ENCODE measurements around the gene MOCS3. TPM values are rescaled to one million over a fixed set of nuclear protein-coding genes. Genes with fewer than 3 reads are reported as not detected.

Gene MOCS3
- total and polyA plus RNA-seq, 7 experiments from 2014 or later, result 2.5 to 8.9 (median 5.2) TPM

GRCh38 chr20:50957798-50958614 lies 612 bp upstream of the MOCS3 start, which contains the start of gene DPM1:
Gene DPM1, minus strand, starts transcription at chr20:50958532. Its CDS starts 9 bp downstream, at chr20:50958523.
- H3K4me1 ChIP-seq (ENCODE audit: control insufficient read depth in 2 of 2, insufficient read depth in 2 of 2, low read length in 2 of 2), result peaks cover 22 to 25% of the 10 kb centered on the region in 2 donors
- Mint-ChIP-seq H3K4me3 (peak within 1 kb of the TSS; percentile 92 to 99 (median 98)), H3K9me3 (peaks cover 0 to 3% (median 0%) of the 10 kb centered on the region in 11 donors), H3K27ac (peak within 1 kb of the TSS; percentile 97 to 100 (median 100)), H3K4me1 (peaks cover 25 to 77% (median 66%) of the 10 kb centered on the region in 7 donors), H3K36me3 (peaks cover 0 to 23% (median 12%) of the 10 kb centered on the region in 5 donors), H3K27me3 (peaks cover 0 to 2% (median 0%) of the 10 kb centered on the region in 5 donors)
- ATAC-seq, result peak; percentile 91
- intact Hi-C loops (cut with micrococcal nuclease), result loop anchor here (1.0 to 2.0 kb wide), 8 partner anchors 27 to 583 kb away; partner anchors contain the start of genes ADNP (in 2 of the 2), PARD6B (in 2 of the 2) and BCAS4 (in 1 of the 2)
- H3K27me3 ChIP-seq (ENCODE audit: control insufficient read depth in 2 of 2, insufficient read depth in 2 of 2, low read length in 2 of 2), result no peaks in the 10 kb centered on the region
- POLR2A ChIA-PET, result interaction anchor here (0.6 to 3.2 kb wide), 20 partner anchors 9 to 887 kb away, joined by 3 to 95 read pairs (median 4); partner anchors contain the start of genes ADNP, BCAS4 and PTPN1
- peak within 1 kb of the TSS; percentile 93 for H3K27ac ChIP-seq (ENCODE audit: low read depth, low read length)
- peak within 1 kb of the TSS; percentile 93 for H3K4me3 ChIP-seq (ENCODE audit: low read length)
- DNase-seq, result peak in 6 of 9 donors; percentile 8 to 88 (median 81)
- CTCF ChIA-PET, result interaction anchor here (0.8 to 1.7 kb wide), 8 partner anchors 17 to 414 kb away, joined by 3 to 11 read pairs (median 4); partner anchors contain the start of genes ADNP and BCAS4
- peaks cover 3 to 34% (median 7%) of the 10 kb centered on the region in 3 experiments for H3K36me3 ChIP-seq (ENCODE audit: control insufficient read depth in 2 of 3, insufficient read depth in 3 of 3, low read length in 3 of 3)
- no peaks in the 10 kb centered on the region for H3K9me3 ChIP-seq (ENCODE audit: control insufficient read depth in 2 of 3, low read length in 3 of 3)

DNA sequence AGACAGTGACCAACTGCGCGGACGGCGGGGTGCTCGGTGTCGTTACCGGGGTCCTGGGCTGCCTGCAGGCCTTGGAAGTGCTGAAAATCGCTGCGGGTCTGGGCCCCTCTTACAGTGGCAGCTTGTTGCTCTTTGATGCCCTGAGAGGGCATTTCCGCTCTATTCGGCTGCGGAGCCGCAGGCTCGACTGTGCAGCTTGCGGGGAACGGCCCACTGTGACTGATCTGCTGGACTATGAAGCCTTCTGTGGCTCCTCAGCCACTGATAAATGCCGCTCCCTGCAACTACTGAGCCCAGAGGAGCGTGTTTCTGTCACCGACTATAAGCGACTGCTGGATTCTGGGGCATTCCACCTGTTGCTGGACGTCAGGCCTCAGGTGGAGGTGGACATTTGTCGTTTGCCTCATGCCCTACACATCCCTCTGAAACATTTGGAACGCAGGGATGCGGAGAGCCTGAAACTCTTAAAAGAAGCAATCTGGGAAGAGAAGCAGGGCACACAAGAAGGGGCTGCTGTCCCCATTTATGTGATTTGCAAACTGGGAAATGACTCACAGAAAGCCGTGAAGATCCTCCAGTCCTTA lies 1.0 kb downstream of the MOCS3 start:
- ChIA-PET POLR2A (interaction anchor here (0.6 to 3.2 kb wide), 5 partner anchors 8 to 1534 kb away, joined by 3 to 95 read pairs (median 3); partner anchors contain the start of genes ADNP and BCAS4), CTCF (interaction anchor here (0.6 to 1.5 kb wide), 2 partner anchors 30 to 172 kb away, joined by 3 to 4 read pairs; no protein-coding TSS in a partner anchor)
- DNase-seq (peak in 1 of 9 donors; percentile 14), ATAC-seq (no peak)
- Mint-ChIP-seq H3K4me3 (peak overlapping the region; percentile 92 to 99 (median 98)), H3K27me3 (peaks cover 0 to 2% (median 0%) of the 10 kb centered on the region in 5 donors), H3K27ac (peak overlapping the region in 8 of 9 donors; percentile 30 to 100 (median 98)), H3K9me3 (peaks cover 0 to 3% (median 0%) of the 10 kb centered on the region in 11 donors), H3K36me3 (peaks cover 0 to 21% (median 12%) of the 10 kb centered on the region in 5 donors), H3K4me1 (peaks cover 25 to 72% (median 65%) of the 10 kb centered on the region in 7 donors)
- H3K27me3 ChIP-seq (ENCODE audit: control insufficient read depth in 2 of 2, insufficient read depth in 2 of 2, low read length in 2 of 2), result no peaks in the 10 kb centered on the region
- peaks cover 0 to 18% (median 0%) of the 10 kb centered on the region in 3 experiments for H3K36me3 ChIP-seq (ENCODE audit: control insufficient read depth in 2 of 3, insufficient read depth in 3 of 3, low read length in 3 of 3)
- peak overlapping the region; percentile 93 for H3K27ac ChIP-seq (ENCODE audit: low read depth, low read length)
- H3K4me3 ChIP-seq (ENCODE audit: low read length), result peak overlapping the region; percentile 93
- no peaks in the 10 kb centered on the region for H3K9me3 ChIP-seq (ENCODE audit: control insufficient read depth in 2 of 3, low read length in 3 of 3)
- intact Hi-C loops (cut with micrococcal nuclease), result loop anchor here in 1 of 2 donors (2.0 kb wide), 1 partner anchor 441 kb away; no protein-coding TSS in a partner anchor
- H3K4me1 ChIP-seq (ENCODE audit: control insufficient read depth in 2 of 2, insufficient read depth in 2 of 2, low read length in 2 of 2), result peaks cover 22 to 25% of the 10 kb centered on the region in 2 donors

DNA sequence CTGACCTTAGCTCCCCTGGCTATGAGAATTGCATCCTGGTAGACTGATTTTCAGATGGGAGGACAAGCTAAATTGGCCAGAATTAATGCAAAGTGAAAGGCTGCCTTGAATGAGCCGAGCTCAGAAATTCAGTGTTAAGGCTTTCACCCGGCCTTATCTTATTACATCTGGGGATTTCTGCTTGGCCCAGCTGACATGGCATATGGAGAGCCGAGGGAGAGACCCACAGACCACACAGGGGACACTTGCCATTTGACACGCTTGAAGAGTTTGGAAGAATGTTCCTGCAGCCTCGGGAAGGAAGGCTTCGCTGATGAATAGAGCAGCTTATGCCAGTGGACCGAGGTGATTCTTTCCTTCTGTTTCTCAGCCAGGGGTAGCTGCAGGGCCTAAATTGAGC lies 9.0 kb downstream of the MOCS3 start:
- Histone ChIP-seq H3K27ac (ENCODE audit: low read depth, low read length) (no peak overlapping the region), H3K4me1 (ENCODE audit: control insufficient read depth in 2 of 2, insufficient read depth in 2 of 2, low read length in 2 of 2) (no peaks in the 10 kb centered on the region), H3K27me3 (ENCODE audit: control insufficient read depth in 2 of 2, insufficient read depth in 2 of 2, low read length in 2 of 2) (no peaks in the 10 kb centered on the region), H3K36me3 (ENCODE audit: control insufficient read depth in 2 of 3, insufficient read depth in 3 of 3, low read length in 3 of 3) (no peaks in the 10 kb centered on the region), H3K4me3 (ENCODE audit: low read length) (no peak overlapping the region), H3K9me3 (ENCODE audit: control insufficient read depth in 2 of 3, low read length in 3 of 3) (no peaks in the 10 kb centered on the region)
- POLR2A ChIA-PET, result interaction anchor here (1.0 kb wide), 1 partner anchor 9 kb away, joined by 3 read pairs; the partner anchor contains the start of gene MOCS3
- H3K4me1 Mint-ChIP-seq, result peaks cover 0 to 8% (median 4%) of the 10 kb centered on the region in 7 donors
- H3K27ac Mint-ChIP-seq, result no peak overlapping the region
- intact Hi-C loops (cut with micrococcal nuclease), result no loop called here
- CTCF ChIA-PET, result interaction anchor here (1.5 kb wide), 1 partner anchor 150 kb away, joined by 3 read pairs; no protein-coding TSS in a partner anchor
- no peak overlapping the region for H3K4me3 Mint-ChIP-seq
- peaks cover 0 to 7% (median 0%) of the 10 kb centered on the region in 5 donors for H3K27me3 Mint-ChIP-seq
- no peaks in the 10 kb centered on the region for H3K9me3 Mint-ChIP-seq
- DNase-seq (no peak), ATAC-seq (no peak)
- peaks cover 0 to 6% (median 0%) of the 10 kb centered on the region in 5 donors for H3K36me3 Mint-ChIP-seq

- Mint-ChIP-seq H3K27me3 (peaks cover 0 to 10% (median 0%) of the 10 kb centered on the region in 5 donors), H3K36me3 (peaks cover 0 to under 1% (median 0%) of the 10 kb centered on the region in 5 donors), H3K4me1 (peaks cover 0 to 7% (median 2%) of the 10 kb centered on the region in 7 donors), H3K4me3 (no peak overlapping the region), H3K9me3 (no peaks in the 10 kb centered on the region), H3K27ac (no peak overlapping the region)
- Histone ChIP-seq H3K4me1 (ENCODE audit: control insufficient read depth in 2 of 2, insufficient read depth in 2 of 2, low read length in 2 of 2) (no peaks in the 10 kb centered on the region), H3K4me3 (ENCODE audit: low read length) (no peak overlapping the region), H3K36me3 (ENCODE audit: control insufficient read depth in 2 of 3, insufficient read depth in 3 of 3, low read length in 3 of 3) (no peaks in the 10 kb centered on the region), H3K27me3 (ENCODE audit: control insufficient read depth in 2 of 2, insufficient read depth in 2 of 2, low read length in 2 of 2) (no peaks in the 10 kb centered on the region), H3K27ac (ENCODE audit: low read depth, low read length) (no peak overlapping the region), H3K9me3 (ENCODE audit: control insufficient read depth in 2 of 3, low read length in 3 of 3) (no peaks in the 10 kb centered on the region)
- intact Hi-C loops (cut with micrococcal nuclease), result no loop called here
- ATAC-seq (no peak), DNase-seq (no peak)
- POLR2A ChIA-PET, result interaction anchor here (1.0 kb wide), 1 partner anchor 10 kb away, joined by 4 read pairs; the partner anchor contains the start of genes DPM1 and MOCS3
- CTCF ChIA-PET, result interaction anchor here (1.5 kb wide), 1 partner anchor 151 kb away, joined by 3 read pairs; no protein-coding TSS in a partner anchor
Observed at GRCh38 chr20:50968289-50968688, 9.7 kb downstream of the MOCS3 start.

GRCh38 chr20:50969435-50969834 lies 10.8 kb downstream of the MOCS3 start:
- ATAC-seq (no peak), DNase-seq (no peak)
- intact Hi-C loops (cut with micrococcal nuclease), result no loop called here
- Mint-ChIP-seq H3K27ac (no peak overlapping the region), H3K9me3 (no peaks in the 10 kb centered on the region), H3K4me3 (no peak overlapping the region), H3K36me3 (no peaks in the 10 kb centered on the region), H3K27me3 (peaks cover 0 to 10% (median 0%) of the 10 kb centered on the region in 5 donors), H3K4me1 (peaks cover 0 to 4% (median 0%) of the 10 kb centered on the region in 7 donors)
- no peaks in the 10 kb centered on the region for H3K4me1 ChIP-seq (ENCODE audit: control insufficient read depth in 2 of 2, insufficient read depth in 2 of 2, low read length in 2 of 2)
- no peak overlapping the region for H3K27ac ChIP-seq (ENCODE audit: low read depth, low read length)
- ChIA-PET POLR2A (no interaction called here), CTCF (no interaction called here)
- H3K9me3 ChIP-seq (ENCODE audit: control insufficient read depth in 2 of 3, low read length in 3 of 3), result no peaks in the 10 kb centered on the region
- H3K4me3 ChIP-seq (ENCODE audit: low read length), result no peak overlapping the region
- no peaks in the 10 kb centered on the region for H3K36me3 ChIP-seq (ENCODE audit: control insufficient read depth in 2 of 3, insufficient read depth in 3 of 3, low read length in 3 of 3)
- no peaks in the 10 kb centered on the region for H3K27me3 ChIP-seq (ENCODE audit: control insufficient read depth in 2 of 2, insufficient read depth in 2 of 2, low read length in 2 of 2)

DNA sequence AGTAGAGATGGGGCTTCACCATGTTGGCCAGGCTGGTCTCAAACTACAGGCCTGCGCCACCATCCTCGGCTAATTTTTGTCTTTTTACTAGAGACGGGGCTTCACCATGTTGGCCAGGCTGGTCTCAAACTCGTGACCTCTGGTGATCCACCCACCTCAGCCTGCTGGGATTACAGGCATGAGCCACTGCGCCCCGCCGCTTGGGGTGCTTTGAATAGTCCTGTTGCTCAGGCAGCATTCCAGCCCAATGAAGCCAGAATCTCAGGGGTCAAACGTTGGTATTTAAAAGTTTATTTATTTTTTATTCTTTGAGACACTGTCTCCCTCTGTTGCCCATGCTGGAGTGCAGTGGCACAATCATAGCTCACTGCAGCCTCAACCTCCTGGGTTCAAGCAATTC lies 11.3 kb downstream of the MOCS3 start:
- no peak overlapping the region for H3K4me3 Mint-ChIP-seq
- Histone ChIP-seq H3K4me1 (ENCODE audit: control insufficient read depth in 2 of 2, insufficient read depth in 2 of 2, low read length in 2 of 2) (no peaks in the 10 kb centered on the region), H3K9me3 (ENCODE audit: control insufficient read depth in 2 of 3, low read length in 3 of 3) (no peaks in the 10 kb centered on the region), H3K36me3 (ENCODE audit: control insufficient read depth in 2 of 3, insufficient read depth in 3 of 3, low read length in 3 of 3) (no peaks in the 10 kb centered on the region), H3K27ac (ENCODE audit: low read depth, low read length) (no peak overlapping the region), H3K27me3 (ENCODE audit: control insufficient read depth in 2 of 2, insufficient read depth in 2 of 2, low read length in 2 of 2) (no peaks in the 10 kb centered on the region), H3K4me3 (ENCODE audit: low read length) (no peak overlapping the region)
- ChIA-PET POLR2A (no interaction called here), CTCF (no interaction called here)
- DNase-seq, result no peak
- H3K4me1 Mint-ChIP-seq, result peaks cover 0 to 2% (median 0%) of the 10 kb centered on the region in 7 donors
- H3K27ac Mint-ChIP-seq, result no peak overlapping the region
- no peaks in the 10 kb centered on the region for H3K36me3 Mint-ChIP-seq
- ATAC-seq, result no peak
- H3K27me3 Mint-ChIP-seq, result peaks cover 0 to 12% (median 0%) of the 10 kb centered on the region in 5 donors
- peaks cover 0 to 2% (median 0%) of the 10 kb centered on the region in 11 donors for H3K9me3 Mint-ChIP-seq
- intact Hi-C loops (cut with micrococcal nuclease), result no loop called here
